GM21423 (cell line): ENCODE measurements around the gene CDK5RAP2.

ENCODE experiments used
- ATAC-seq: cut with Tn5 transposase; IDR thresholded peaks from one replicate; pipeline ENCODE4 v1.9.1; 2021; ENCODE audit warnings: mild to moderate bottlenecking, moderate library complexity; ENCODE audit not compliant: unreplicated experiment

The CDK5RAP2 gene

DNA sequence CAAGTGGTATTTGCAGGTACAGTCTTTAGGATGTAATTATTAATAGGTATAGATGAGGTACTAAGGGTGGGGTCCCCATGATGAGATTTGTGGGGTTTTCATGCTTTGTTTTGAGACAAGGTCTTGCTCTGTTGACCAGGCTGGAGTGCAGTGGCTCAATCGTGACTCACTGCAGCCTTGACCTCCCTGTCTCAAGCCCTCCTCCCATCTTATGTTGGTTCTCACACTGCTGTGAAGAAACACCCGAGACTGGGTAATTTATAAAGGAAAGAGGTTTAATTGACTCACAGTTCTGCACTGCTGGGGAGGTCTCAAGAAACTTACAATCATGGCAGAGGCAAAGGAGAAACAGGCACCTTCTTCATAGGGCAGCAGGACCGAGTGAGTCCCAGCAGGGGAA, 217.5 kb downstream of the CDK5RAP2 start:
- ATAC-seq = no peak

- ATAC-seq = no peak
Observed at GRCh38 chr9:120361551-120361950, 218.4 kb downstream of the CDK5RAP2 start.

GRCh38 chr9:120360510-120360909, 219.5 kb downstream of the CDK5RAP2 start:
- no peak for ATAC-seq

DNA sequence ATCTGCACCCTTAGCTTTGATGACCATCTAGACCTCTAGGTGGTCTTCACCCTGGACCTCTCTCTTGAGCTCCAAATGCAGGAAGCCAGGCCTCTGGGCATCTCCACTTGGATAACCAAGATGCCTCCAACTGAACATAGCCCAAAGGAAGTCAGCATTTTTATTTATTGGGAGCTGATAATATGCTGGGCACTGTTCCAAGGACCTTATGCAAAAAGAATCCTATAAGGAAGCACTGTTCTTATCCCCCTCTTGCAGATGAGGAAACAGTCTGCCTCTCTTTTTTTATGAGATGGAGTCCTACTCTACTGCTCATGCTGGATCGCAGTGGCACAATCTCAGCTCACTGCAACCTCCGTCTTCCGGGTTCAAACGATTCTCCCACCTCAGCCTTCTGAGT, 219.9 kb downstream of the CDK5RAP2 start:
- no peak for ATAC-seq

DNA sequence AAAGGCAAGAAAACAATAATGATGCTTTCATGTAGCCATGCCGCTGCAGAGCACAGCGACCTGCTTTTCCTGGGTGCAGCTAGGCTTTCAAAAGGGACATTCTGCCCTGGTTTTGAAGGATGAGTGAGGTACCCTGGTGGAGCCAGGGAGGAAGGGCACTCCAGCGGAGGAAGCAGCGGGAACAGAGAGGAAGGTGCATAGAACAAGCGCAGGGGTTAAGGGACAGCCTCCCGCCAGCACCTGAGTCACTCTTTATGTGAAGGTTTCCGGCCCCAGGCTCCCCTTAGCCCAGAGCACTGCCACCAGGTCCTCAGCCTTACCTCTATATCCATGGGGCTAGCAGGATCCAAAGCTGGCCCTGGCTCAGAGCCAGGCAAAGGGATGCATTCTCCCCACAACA, 221.1 kb downstream of the CDK5RAP2 start:
- no peak for ATAC-seq

- ATAC-seq = no peak
Observed at GRCh38 chr9:120353506-120353905, 226.5 kb downstream of the CDK5RAP2 start.

DNA sequence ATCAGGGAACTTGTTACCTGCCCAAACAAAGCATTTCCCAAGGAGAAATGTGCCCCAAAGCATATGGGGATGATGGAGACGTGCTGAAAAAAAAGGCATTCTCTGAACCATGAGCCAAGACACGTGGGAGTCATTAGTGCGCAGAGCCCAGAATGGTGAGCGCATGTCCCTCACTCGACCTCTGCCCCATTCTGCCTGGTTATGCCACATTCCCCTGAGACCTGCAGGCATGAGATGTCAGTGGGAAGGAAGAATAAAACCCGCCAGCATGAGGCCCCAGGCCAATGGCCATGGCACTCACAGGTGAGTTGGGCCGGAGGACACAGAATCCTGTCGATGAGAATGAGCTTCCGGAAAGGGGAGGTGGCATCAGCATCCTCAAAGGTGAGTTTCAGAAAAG, 228.9 kb downstream of the CDK5RAP2 start:
- ATAC-seq = no peak

GRCh38 chr9:120350596-120350995, 229.4 kb downstream of the CDK5RAP2 start:
- no peak for ATAC-seq

DNA sequence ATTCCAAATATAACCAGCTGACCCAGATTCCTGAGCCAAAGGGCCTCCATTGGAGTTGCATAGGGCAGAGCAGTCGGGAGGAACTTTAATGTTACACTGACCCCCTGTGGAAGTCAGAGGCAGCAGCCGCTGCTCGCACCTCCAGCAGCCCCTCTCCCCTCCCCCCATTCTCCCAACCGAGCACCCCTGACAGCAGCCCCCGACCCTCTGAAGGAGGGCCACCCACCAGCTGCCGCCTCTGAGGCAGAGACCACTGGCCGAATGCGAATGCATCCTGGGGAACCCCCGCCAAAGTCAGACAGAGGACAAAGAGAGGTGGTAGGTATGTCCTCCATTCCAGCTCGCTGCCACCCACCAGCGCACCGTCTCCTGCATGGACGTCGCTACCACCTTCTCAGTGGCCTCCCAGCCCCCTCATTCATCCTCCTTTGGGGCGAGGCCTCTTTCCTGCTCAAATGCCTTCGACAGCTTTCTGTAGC, 231.0 kb downstream of the CDK5RAP2 start:
- ATAC-seq = no peak

DNA sequence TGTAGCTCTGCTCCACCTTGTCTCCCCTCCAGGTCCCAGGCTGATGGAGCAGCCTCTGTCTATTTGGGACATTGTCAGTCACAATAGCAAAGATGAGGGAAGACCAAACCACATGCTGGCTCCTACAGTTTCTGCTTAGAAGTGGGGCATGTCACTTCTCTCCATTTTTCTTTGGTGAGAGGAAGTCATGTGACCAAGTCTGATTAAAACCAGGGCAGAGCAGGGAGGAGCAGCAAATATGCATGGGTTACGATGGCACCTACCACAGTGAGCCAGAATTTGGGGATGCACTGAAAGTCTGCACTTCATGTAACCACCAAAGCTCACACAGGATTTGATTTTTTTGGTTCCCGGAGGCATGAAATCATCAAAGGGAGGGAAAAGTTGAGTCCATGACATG, 234.6 kb downstream of the CDK5RAP2 start:
- ATAC-seq = no peak

DNA sequence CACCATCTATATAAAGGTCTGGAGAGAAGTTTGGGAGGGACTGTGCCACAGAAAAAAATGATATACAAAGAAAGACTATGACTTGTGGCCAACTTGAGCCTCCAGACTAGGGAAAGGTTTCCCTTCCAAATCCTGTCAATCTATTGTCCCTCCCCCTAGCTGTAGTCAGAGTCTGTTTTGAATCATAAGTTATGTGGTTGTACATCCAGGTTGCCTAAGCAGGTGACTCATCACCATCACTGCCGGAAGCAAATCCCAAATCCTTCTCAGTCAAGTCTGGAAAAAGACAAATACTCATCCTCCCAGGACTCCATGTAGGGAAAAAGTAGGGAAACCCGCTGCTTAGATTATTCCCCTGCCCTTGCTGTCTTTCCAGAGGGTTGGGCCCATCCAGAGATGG, 235.7 kb downstream of the CDK5RAP2 start:
- no peak for ATAC-seq

DNA sequence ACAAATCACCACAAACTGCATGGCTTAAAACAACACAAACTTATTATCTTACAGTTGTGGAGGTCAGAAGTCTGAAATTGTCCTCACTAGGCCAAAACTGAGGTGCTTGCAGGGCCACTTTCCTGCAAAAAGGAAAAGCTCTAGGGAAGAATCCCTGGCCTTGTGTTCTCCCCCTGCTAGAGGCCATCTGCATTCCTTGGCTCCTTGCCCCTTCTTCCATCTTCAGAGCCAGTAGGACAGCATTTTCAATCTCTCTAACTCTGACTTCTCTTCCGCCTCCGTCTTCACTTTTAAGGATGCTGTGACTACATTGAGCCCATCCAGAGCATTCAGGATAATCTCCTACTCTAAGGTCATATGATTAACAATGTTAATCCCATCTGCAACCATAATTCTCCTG, 236.6 kb downstream of the CDK5RAP2 start:
- no peak for ATAC-seq
